ENCODE results near the gene WDR82. TPM values are rescaled to one million over a fixed set of nuclear protein-coding genes. Genes with fewer than 3 reads are reported as not detected.

WDR82 gene
- total RNA-seq, 1 donor from 2014 or later = 105 TPM

GRCh38 chr3:52317208-52318000 lies 39.0 kb upstream of the WDR82 start:
- no peak for TF ChIP-seq CTCF (IDR thresholded peaks at IDR 0.05; ENCODE audit: unreplicated experiment)
- H3K27me3 Mint-ChIP-seq (ENCODE audit: low read depth) = no peaks in the 10 kb centered on the region
- no peaks in the 10 kb centered on the region for H3K9me3 Mint-ChIP-seq
- H3K4me1 Mint-ChIP-seq = peaks cover 15% of the 10 kb centered on the region
- no peaks in the 10 kb centered on the region for H3K36me3 Mint-ChIP-seq
- peak overlapping the region; percentile 47 for H3K27ac Mint-ChIP-seq
- DNase-seq (ENCODE audit: low spot score in 2 of 2, unreplicated experiment in 2 of 2) = peak; percentile 58 to 80
- peak overlapping the region; percentile 69 for H3K4me3 Mint-ChIP-seq

DNA sequence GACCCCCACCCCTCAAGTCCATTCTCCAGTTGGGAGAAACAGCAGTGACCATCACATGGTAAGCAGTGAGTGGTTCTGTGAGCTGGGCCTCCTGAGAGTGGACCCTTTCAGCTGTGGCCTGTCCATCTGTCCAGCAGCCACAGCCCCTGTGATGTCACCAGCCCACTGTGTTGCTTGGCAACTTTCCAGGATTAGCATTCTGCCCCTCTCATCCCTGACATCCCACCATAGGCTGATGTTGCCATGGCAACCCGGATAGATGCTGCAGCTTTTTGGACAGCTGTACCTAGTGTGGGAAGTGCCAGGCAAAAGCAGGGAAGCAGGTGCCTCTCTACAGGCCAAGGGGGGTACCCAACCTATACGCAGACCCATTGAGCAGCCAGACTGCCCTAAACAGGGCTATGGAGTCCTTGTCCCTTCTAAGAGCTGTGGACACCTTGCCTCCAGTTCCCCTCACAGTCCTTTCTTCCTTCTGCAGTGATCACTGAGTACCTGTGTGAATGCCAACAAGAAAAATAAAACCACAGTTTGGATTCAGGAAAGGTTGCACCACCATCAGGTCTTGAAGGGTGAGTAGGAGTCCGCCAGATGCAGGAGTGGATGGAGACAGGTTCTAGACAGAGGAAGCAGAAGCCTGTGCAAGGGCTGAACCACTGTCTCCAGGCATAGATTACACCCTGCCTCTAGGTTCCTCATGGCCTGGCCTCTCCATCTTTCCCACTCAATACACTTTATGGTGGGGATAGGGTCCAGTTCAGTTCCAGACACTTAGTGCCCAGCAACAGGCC lies 37.7 kb upstream of the WDR82 start, which contains the start of gene DNAH1:
DNAH1 (plus strand) TSS at position 343 of the 788 bp plus-strand sequence. CDS start 6,124 bp downstream, outside the sequence.
- Mint-ChIP-seq H3K4me3 (peak within 1 kb of the TSS; percentile 69), H3K27me3 (ENCODE audit: low read depth) (no peaks in the 10 kb centered on the region)

GRCh38 chr3:52315006-52315405 lies 36.6 kb upstream of the WDR82 start:
- H3K4me3 Mint-ChIP-seq = no peak overlapping the region
- no peaks in the 10 kb centered on the region for H3K27me3 Mint-ChIP-seq (ENCODE audit: low read depth)
- no peak for DNase-seq (ENCODE audit: low spot score in 2 of 2, unreplicated experiment in 2 of 2)
- no peak for TF ChIP-seq CTCF (IDR thresholded peaks at IDR 0.05; ENCODE audit: unreplicated experiment)
- no peaks in the 10 kb centered on the region for H3K36me3 Mint-ChIP-seq
- no peaks in the 10 kb centered on the region for H3K9me3 Mint-ChIP-seq
- H3K27ac Mint-ChIP-seq = no peak overlapping the region
- peaks cover 20% of the 10 kb centered on the region for H3K4me1 Mint-ChIP-seq

More for the DNA sequence above, 37.7 kb upstream of the WDR82 start, which contains the start of gene DNAH1:
- Mint-ChIP-seq H3K27ac (no peak within 1 kb of the TSS), H3K36me3 (no peaks in the 10 kb centered on the region), H3K9me3 (no peaks in the 10 kb centered on the region), H3K4me1 (peaks cover 18% of the 10 kb centered on the region)
- TF ChIP-seq CTCF (IDR thresholded peaks at IDR 0.05; ENCODE audit: unreplicated experiment) = no peak
- DNase-seq (ENCODE audit: low spot score in 2 of 2, unreplicated experiment in 2 of 2) = no peak

GRCh38 chr3:52314489-52314888 lies 36.0 kb upstream of the WDR82 start:
- DNase-seq (ENCODE audit: low spot score in 2 of 2, unreplicated experiment in 2 of 2) = no peak
- Mint-ChIP-seq H3K27me3 (ENCODE audit: low read depth) (no peaks in the 10 kb centered on the region), H3K27ac (no peak overlapping the region), H3K9me3 (no peaks in the 10 kb centered on the region), H3K36me3 (no peaks in the 10 kb centered on the region), H3K4me1 (peaks cover 17% of the 10 kb centered on the region), H3K4me3 (no peak overlapping the region)
- no peak for TF ChIP-seq CTCF (IDR thresholded peaks at IDR 0.05; ENCODE audit: unreplicated experiment)

DNA sequence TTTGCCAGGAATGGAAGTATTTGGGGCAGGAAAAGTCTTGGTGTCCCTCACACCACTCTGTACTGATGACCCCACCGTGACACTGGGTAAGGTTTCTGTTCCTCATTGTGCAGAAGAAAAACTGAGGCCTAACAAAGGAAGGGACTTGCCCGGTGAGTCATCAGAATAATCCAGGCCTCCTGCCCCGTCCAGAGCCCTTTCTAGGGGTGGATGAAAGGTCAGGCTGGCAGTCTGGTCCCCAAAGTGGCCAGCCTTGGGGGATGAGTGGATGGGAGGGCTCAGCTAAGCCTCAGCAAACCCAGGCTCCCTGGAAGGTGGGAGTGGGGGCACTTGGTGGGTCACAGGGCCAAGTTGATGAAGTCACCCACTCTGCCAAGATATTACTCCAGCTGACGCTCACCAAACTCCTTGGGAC lies 35.3 kb upstream of the WDR82 start:
- no peaks in the 10 kb centered on the region for H3K27me3 Mint-ChIP-seq (ENCODE audit: low read depth)
- H3K9me3 Mint-ChIP-seq = no peaks in the 10 kb centered on the region
- no peak overlapping the region for H3K27ac Mint-ChIP-seq
- H3K4me1 Mint-ChIP-seq = peaks cover 17% of the 10 kb centered on the region
- no peak for TF ChIP-seq CTCF (IDR thresholded peaks at IDR 0.05; ENCODE audit: unreplicated experiment)
- DNase-seq (ENCODE audit: low spot score in 2 of 2, unreplicated experiment in 2 of 2) = no peak
- no peaks in the 10 kb centered on the region for H3K36me3 Mint-ChIP-seq
- H3K4me3 Mint-ChIP-seq = no peak overlapping the region

All from mesothelial cell of epicardium (in vitro differentiated cells).